H9 (cell line): ENCODE data around the gene NR3C2. TPM values are rescaled to one million over a fixed set of nuclear protein-coding genes. Genes with fewer than 3 reads are reported as not detected.

Source experiments
- DNase-seq: peaks from one replicate; pipeline ENCODE4 v3.0.0-alpha.2; 2017
- H2AFZ ChIP-seq: one replicate; pipeline ENCODE4 v1.6.1; 2013; ENCODE audit warnings: mild to moderate bottlenecking, low read length, control low read depth, moderate library complexity
- H2AK5ac ChIP-seq: 2 replicates; pipeline ENCODE4 v1.6.1; 2013; ENCODE audit warnings: low read length, control low read depth, mixed read lengths; ENCODE audit not compliant: insufficient read length
- H2BK120ac ChIP-seq: one replicate; pipeline ENCODE4 v1.6.1; 2013; ENCODE audit warnings: low read depth, mild to moderate bottlenecking, low read length, control low read depth, inconsistent platforms; ENCODE audit not compliant: poor library complexity, severe bottlenecking
- H2BK12ac ChIP-seq: 2 replicates; pipeline ENCODE4 v1.6.1; 2013; ENCODE audit warnings: low read length, control low read depth, mixed read lengths, low read depth; ENCODE audit not compliant: insufficient read length
- H2BK15ac ChIP-seq: 2 replicates; pipeline ENCODE4 v1.6.1; 2013; ENCODE audit warnings: low read depth, low read length, control low read depth
- H2BK20ac ChIP-seq: one replicate; pipeline ENCODE4 v1.6.1; 2013; ENCODE audit warnings: low read depth, mild to moderate bottlenecking, low read length, control low read depth, inconsistent platforms; ENCODE audit not compliant: poor library complexity, severe bottlenecking
- H2BK5ac ChIP-seq: 2 replicates; pipeline ENCODE4 v1.6.1; 2013; ENCODE audit warnings: low read length, control low read depth, mixed read lengths; ENCODE audit not compliant: insufficient read length
- H3K14ac ChIP-seq: 2 replicates; pipeline ENCODE4 v1.6.1; 2013; ENCODE audit warnings: low read length, control low read depth; ENCODE audit not compliant: insufficient read depth
- H3K18ac ChIP-seq: 2 replicates; pipeline ENCODE4 v1.6.1; 2013; ENCODE audit warnings: low read depth, mild to moderate bottlenecking, mixed read lengths, low read length, control low read depth; ENCODE audit not compliant: insufficient read length
- H3K23ac ChIP-seq: 2 replicates; pipeline ENCODE4 v1.6.1; 2013; ENCODE audit warnings: low read length, control low read depth, mixed read lengths, low read depth; ENCODE audit not compliant: insufficient read length
- H3K23me2 ChIP-seq: 2 replicates; pipeline ENCODE4 v1.6.1; 2013; ENCODE audit warnings: low read depth, mild to moderate bottlenecking, mixed read lengths, low read length, control low read depth; ENCODE audit not compliant: insufficient read length, poor library complexity, severe bottlenecking
- H3K27ac ChIP-seq: 2 replicates; pipeline ENCODE4 v1.5.1; 2013; ENCODE audit warnings: low read length, control low read depth, mixed read lengths, low read depth; ENCODE audit not compliant: insufficient read length
- H3K27me3 ChIP-seq: 2 replicates; pipeline ENCODE4 v1.6.1; 2013; ENCODE audit warnings: low read length, control low read depth, inconsistent platforms; ENCODE audit not compliant: insufficient read depth
- H3K4ac ChIP-seq: 2 replicates; pipeline ENCODE4 v1.6.1; 2013; ENCODE audit warnings: low read depth, mild to moderate bottlenecking, control low read depth, inconsistent platforms, low read length, moderate library complexity
- H3K4me1 ChIP-seq: 2 replicates; pipeline ENCODE4 v1.6.1; 2013; ENCODE audit warnings: low read length, control low read depth, inconsistent platforms; ENCODE audit not compliant: insufficient read depth
- H3K4me2 ChIP-seq: 2 replicates; pipeline ENCODE4 v1.6.1; 2013; ENCODE audit warnings: low read length, control low read depth, mixed read lengths; ENCODE audit not compliant: insufficient read length, insufficient read depth
- H3K56ac ChIP-seq: 2 replicates; pipeline ENCODE4 v1.6.1; 2013; ENCODE audit warnings: low read depth, mild to moderate bottlenecking, mixed read lengths, low read length, control low read depth; ENCODE audit not compliant: insufficient read length
- H3K79me1 ChIP-seq: 2 replicates; pipeline ENCODE4 v1.6.1; 2013; ENCODE audit warnings: low read depth, mild to moderate bottlenecking, moderate library complexity, low read length, control low read depth, inconsistent platforms; ENCODE audit not compliant: insufficient read depth, poor library complexity, severe bottlenecking
- H3K79me2 ChIP-seq: 2 replicates; pipeline ENCODE4 v1.6.1; 2013; ENCODE audit warnings: low read length, control low read depth, inconsistent platforms; ENCODE audit not compliant: insufficient read depth
- H3K9ac ChIP-seq: 2 replicates; pipeline ENCODE4 v1.6.1; 2013; ENCODE audit warnings: low read length, control low read depth, mixed read lengths; ENCODE audit not compliant: insufficient read length; ENCODE audit errors: extremely low read depth
- H3K9me3 ChIP-seq: one replicate; pipeline ENCODE4 v1.6.1; 2013; ENCODE audit warnings: low read depth, low read length, inconsistent platforms; ENCODE audit not compliant: control insufficient read depth
- H3T11ph ChIP-seq: one replicate; pipeline ENCODE4 v1.6.1; 2013; ENCODE audit warnings: mild to moderate bottlenecking, low read length, control low read depth, inconsistent platforms
- H4K20me1 ChIP-seq: one replicate; pipeline ENCODE4 v1.6.1; 2013; ENCODE audit not compliant: control insufficient read depth, insufficient read length, insufficient read depth
- H4K5ac ChIP-seq: 2 replicates; pipeline ENCODE4 v1.6.1; 2013; ENCODE audit warnings: low read depth, mild to moderate bottlenecking, mixed read lengths, low read length, control low read depth; ENCODE audit not compliant: insufficient read length
- H4K8ac ChIP-seq: replicated peaks from 2 replicates; pipeline ENCODE4 v1.6.1; 2013; ENCODE audit warnings: low read length, control low read depth, mixed read lengths, low read depth; ENCODE audit not compliant: insufficient read length
- H4K91ac ChIP-seq: 2 replicates; pipeline ENCODE4 v1.6.1; 2013; ENCODE audit warnings: low read depth, mild to moderate bottlenecking, moderate library complexity, mixed read lengths, low read length, control low read depth; ENCODE audit not compliant: insufficient read length
- H3K27ac Mint-ChIP-seq, 3 experiments: 2 replicates in 2 of 3; 3 replicates in 1 of 3; pipeline ENCODE4 v1.8.0; 2020 to 2021; ENCODE audit warnings: mixed read lengths in 3 of 3, mild to moderate bottlenecking in 1 of 3, moderate library complexity in 1 of 3
- H3K27me3 Mint-ChIP-seq: 2 replicates; pipeline ENCODE4 v1.8.0; 2021; ENCODE audit warnings: low read depth, mild to moderate bottlenecking, moderate library complexity, mixed read lengths
- H3K36me3 Mint-ChIP-seq, 3 experiments: 2 replicates in 2 of 3; 3 replicates in 1 of 3; pipeline ENCODE4 v1.8.0; 2020 to 2021; ENCODE audit warnings: low read depth in 3 of 3, mixed read lengths in 3 of 3; ENCODE audit not compliant: insufficient read depth in 1 of 3
- H3K4me1 Mint-ChIP-seq, 2 experiments: 2 replicates each; pipeline ENCODE4 v1.8.0; 2020; ENCODE audit warnings: mixed read lengths in 2 of 2
- H3K4me3 Mint-ChIP-seq, 2 experiments: 2 replicates in 1 of 2; 3 replicates in 1 of 2; pipeline ENCODE4 v1.8.0; 2020 to 2021; ENCODE audit warnings: mild to moderate bottlenecking in 2 of 2, mixed read lengths in 2 of 2, moderate library complexity in 1 of 2
- H3K9me3 Mint-ChIP-seq, 2 experiments: 2 replicates in 1 of 2; 3 replicates in 1 of 2; pipeline ENCODE4 v1.8.0; 2020; ENCODE audit warnings: mild to moderate bottlenecking in 2 of 2, mixed read lengths in 2 of 2, moderate library complexity in 1 of 2
- WGBS: extraction: QIAGEN DNeasy Blood & Tissue Kit; methylation state at CpG from one replicate; pipeline ENCODE4 v1.1.7; 2013; ENCODE audit warnings: missing lambda C conversion rate, low lambda C conversion rate, mixed read lengths; ENCODE audit not compliant: insufficient read length; ENCODE audit errors: extremely low coverage; 5-methylcytosine and 5-hydroxymethylcytosine counted together
- total RNA-seq: library from RNA; stranded (reverse); gene quantifications from 2 replicates; pipeline ENCODE4 v1.2.1, GENCODE V29; 2021
- TF ChIP-seq, protein P1 (sequence below): fragments of 200-600 bp; sonication (generic); conservative IDR thresholded peaks from 3 replicates; pipeline ENCODE4 v1.8.0; 2021; ENCODE audit warnings: antibody characterized with exemption, mild to moderate bottlenecking

The NR3C2 gene
- total RNA-seq, 1 experiment from 2014 or later, result 1.4 TPM

DNA sequence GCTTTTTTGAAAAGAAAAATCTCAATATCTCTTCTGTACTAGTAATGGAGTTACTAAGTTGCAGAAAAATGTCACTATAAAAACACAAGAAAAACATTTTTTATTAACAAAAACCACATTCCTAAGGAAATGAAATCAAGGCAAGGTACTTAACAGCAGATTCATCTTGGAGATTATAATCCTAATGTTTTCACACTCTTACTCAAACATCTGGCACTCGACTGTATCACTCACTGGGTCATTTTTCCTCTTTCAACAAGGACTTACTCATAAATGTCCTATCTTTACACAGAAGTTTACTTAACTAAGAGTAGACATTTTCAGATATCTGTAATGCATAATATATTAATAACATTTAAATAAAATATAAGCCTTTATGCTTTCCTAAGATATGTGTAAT, 216.6 kb downstream of the NR3C2 start:
- H3K4me1 ChIP-seq, result no peaks in the 10 kb centered on the region; the same call in 1 of the 2 replicates
- H3K79me1 ChIP-seq, result no peaks in the 10 kb centered on the region
- no peaks in the 10 kb centered on the region for H3K79me2 ChIP-seq
- DNase-seq, result no peak
- H3K56ac ChIP-seq, result no peak overlapping the region
- no peak overlapping the region for H3K14ac ChIP-seq
- H3K9me3 ChIP-seq, result no peaks in the 10 kb centered on the region
- no peaks in the 10 kb centered on the region for H3K9me3 Mint-ChIP-seq
- H2BK12ac ChIP-seq, result no peak overlapping the region
- H3K27me3 ChIP-seq, result no peaks in the 10 kb centered on the region
- no CpG with 5 or more reads among the region's 1 CpG for WGBS
- H3K23me2 ChIP-seq, result no peaks in the 10 kb centered on the region
- H4K8ac ChIP-seq, result no peak overlapping the region
- no peaks in the 10 kb centered on the region for H3K27me3 Mint-ChIP-seq
- no peak overlapping the region for H4K5ac ChIP-seq
- no peak overlapping the region for H2BK20ac ChIP-seq
- no peak overlapping the region for H2BK5ac ChIP-seq
- H4K91ac ChIP-seq, result no peak overlapping the region
- H3K9ac ChIP-seq, result no peak overlapping the region
- no peaks in the 10 kb centered on the region for H4K20me1 ChIP-seq
- no peak overlapping the region for H3K27ac ChIP-seq
- no peak overlapping the region for H3T11ph ChIP-seq
- no peak overlapping the region for H3K4me3 Mint-ChIP-seq
- H2BK15ac ChIP-seq, result no peak overlapping the region
- H2AFZ ChIP-seq, result no peak overlapping the region
- no peaks in the 10 kb centered on the region for H3K36me3 Mint-ChIP-seq
- H3K27ac Mint-ChIP-seq, result no peak overlapping the region
- TF ChIP-seq, protein P1, sequence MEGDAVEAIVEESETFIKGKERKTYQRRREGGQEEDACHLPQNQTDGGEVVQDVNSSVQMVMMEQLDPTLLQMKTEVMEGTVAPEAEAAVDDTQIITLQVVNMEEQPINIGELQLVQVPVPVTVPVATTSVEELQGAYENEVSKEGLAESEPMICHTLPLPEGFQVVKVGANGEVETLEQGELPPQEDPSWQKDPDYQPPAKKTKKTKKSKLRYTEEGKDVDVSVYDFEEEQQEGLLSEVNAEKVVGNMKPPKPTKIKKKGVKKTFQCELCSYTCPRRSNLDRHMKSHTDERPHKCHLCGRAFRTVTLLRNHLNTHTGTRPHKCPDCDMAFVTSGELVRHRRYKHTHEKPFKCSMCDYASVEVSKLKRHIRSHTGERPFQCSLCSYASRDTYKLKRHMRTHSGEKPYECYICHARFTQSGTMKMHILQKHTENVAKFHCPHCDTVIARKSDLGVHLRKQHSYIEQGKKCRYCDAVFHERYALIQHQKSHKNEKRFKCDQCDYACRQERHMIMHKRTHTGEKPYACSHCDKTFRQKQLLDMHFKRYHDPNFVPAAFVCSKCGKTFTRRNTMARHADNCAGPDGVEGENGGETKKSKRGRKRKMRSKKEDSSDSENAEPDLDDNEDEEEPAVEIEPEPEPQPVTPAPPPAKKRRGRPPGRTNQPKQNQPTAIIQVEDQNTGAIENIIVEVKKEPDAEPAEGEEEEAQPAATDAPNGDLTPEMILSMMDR, result no peak
- no peak overlapping the region for H3K4ac ChIP-seq
- H2BK120ac ChIP-seq, result no peak overlapping the region
- H3K23ac ChIP-seq, result no peak overlapping the region
- H3K18ac ChIP-seq, result no peak overlapping the region
- H3K4me1 Mint-ChIP-seq, result no peaks in the 10 kb centered on the region
- no peak overlapping the region for H2AK5ac ChIP-seq
- no peak overlapping the region for H3K4me2 ChIP-seq
